B cell (primary cell): ENCODE data around the gene PGBD2. TPM values are rescaled to one million over a fixed set of nuclear protein-coding genes. Genes with fewer than 3 reads are reported as not detected.
"Not testable (repeated sequence)": the region's sequence is repeated elsewhere in the genome, so short reads cannot be mapped to it uniquely, and the experiment has no call there.

ENCODE experiments used
- ATAC-seq: fragments of 200-7000 bp; cut with Tn5 transposase; one replicate; pipeline ENCODE4 v1.10.0; 2021; ENCODE audit warnings: low read depth, mild to moderate bottlenecking, moderate number of reproducible peaks, moderate library complexity
- CTCF ChIA-PET: fragments of 350-600 bp; sonication (Branson Sonifier 250); formaldehyde crosslinking; loops from one replicate; lab custom pipeline; 2021; ENCODE audit warnings: antibody characterized with exemption, inconsistent platforms; lab: Charles Lee
- POLR2A ChIA-PET: fragments of 350-600 bp; sonication (Branson Sonifier 250); formaldehyde crosslinking; loops from one replicate; lab custom pipeline; 2021; ENCODE audit warnings: antibody characterized with exemption; lab: Charles Lee
- DNase-seq: peaks from one replicate; pipeline ENCODE4 v3.0.0; 2013
- H2AFZ ChIP-seq: 2 replicates; pipeline ENCODE4 v1.6.1; 2012; ENCODE audit warnings: mild to moderate bottlenecking, low read depth, low read length; ENCODE audit not compliant: insufficient read depth, poor library complexity, severe bottlenecking
- H3K27ac ChIP-seq, 2 donors: 1 replicate in 1 of 2; 2 replicates in 1 of 2; pipeline ENCODE4 v1.5.1; 2012 to 2013; ENCODE audit warnings: low read length in 2 of 2, mild to moderate bottlenecking in 2 of 2, moderate library complexity in 1 of 2
- H3K27me3 ChIP-seq, 4 experiments: fragments of 200-600 bp in 1 of 4; sonication (generic) in 1 of 4; replicated peaks in 1 of 4; 1 replicate in 2 of 4; 2 replicates in 2 of 4; pipeline versions ENCODE4 v1.6.1 to v1.7.0; 2013 to 2016; ENCODE audit warnings: low read length in 3 of 4, mild to moderate bottlenecking in 2 of 4, mixed read lengths in 1 of 4, moderate library complexity in 1 of 4; ENCODE audit not compliant: insufficient read depth in 4 of 4, control insufficient read depth in 3 of 4; ENCODE audit errors: control extremely low read depth in 1 of 4
- H3K36me3 ChIP-seq, 2 experiments: replicated peaks in 1 of 2; 1 replicate in 1 of 2; 2 replicates in 1 of 2; pipeline versions ENCODE4 v1.6.1 to v1.7.1; 2013; ENCODE audit warnings: low read length in 1 of 2; ENCODE audit not compliant: insufficient read depth in 2 of 2, control insufficient read depth in 1 of 2; ENCODE audit errors: control extremely low read depth in 1 of 2, extremely low read depth in 1 of 2
- H3K4me1 ChIP-seq, 2 donors: fragments of 200-600 bp in 1 of 2; sonication (generic) in 1 of 2; 1 replicate in 1 of 2; 2 replicates in 1 of 2; pipeline versions ENCODE4 v1.5.1 to v1.6.1; 2013 to 2017; ENCODE audit warnings: low read length in 2 of 2; ENCODE audit not compliant: control insufficient read depth in 2 of 2, insufficient read depth in 2 of 2
- H3K4me2 ChIP-seq: replicated peaks from 2 replicates; pipeline ENCODE3; 2012; ENCODE audit warnings: mild to moderate bottlenecking, low read depth, low read length; ENCODE audit not compliant: poor library complexity, severe bottlenecking
- H3K4me3 ChIP-seq, 5 experiments: fragments of 200-600 bp in 1 of 5; sonication (generic) in 1 of 5; 1 replicate in 3 of 5; 2 replicates in 2 of 5; pipeline versions ENCODE4 v1.5.1 to v1.7.0; 2011 to 2016; ENCODE audit warnings: low read length in 4 of 5, mild to moderate bottlenecking in 4 of 5, low read depth in 2 of 5, control low read depth in 1 of 5, moderate library complexity in 1 of 5; ENCODE audit not compliant: insufficient read depth in 1 of 5; ENCODE audit errors: control extremely low read depth in 1 of 5, extremely low read depth in 1 of 5
- H3K79me2 ChIP-seq: fragments of 200-600 bp; sonication (generic); one replicate; pipeline ENCODE4 v1.6.0; 2016; ENCODE audit warnings: low read length; ENCODE audit not compliant: control insufficient read depth, insufficient read depth
- H3K9ac ChIP-seq: fragments of 200-600 bp; sonication (generic); 2 replicates; pipeline ENCODE4 v1.6.1; 2017; ENCODE audit warnings: mild to moderate bottlenecking, low read length, moderate library complexity
- H3K9me3 ChIP-seq, 3 donors: one replicate each; pipeline versions ENCODE4 v1.6.1 to v1.7.1; 2013; ENCODE audit warnings: low read length in 2 of 3; ENCODE audit not compliant: control insufficient read depth in 2 of 3, insufficient read depth in 1 of 3; ENCODE audit errors: control extremely low read depth in 1 of 3
- H4K20me1 ChIP-seq: 2 replicates; pipeline ENCODE4 v1.6.0; 2012; ENCODE audit warnings: mild to moderate bottlenecking, low read length; ENCODE audit not compliant: insufficient read depth, control insufficient read depth, poor library complexity, severe bottlenecking
- H3K27ac Mint-ChIP-seq: one replicate; pipeline ENCODE4 v1.8.0; 2021; ENCODE audit warnings: mixed read lengths
- H3K27me3 Mint-ChIP-seq: one replicate; pipeline ENCODE4 v1.8.0; 2021; ENCODE audit warnings: mixed read lengths
- H3K4me1 Mint-ChIP-seq: one replicate; pipeline ENCODE4 v1.8.0; 2021; ENCODE audit warnings: mixed read lengths
- H3K4me3 Mint-ChIP-seq: one replicate; pipeline ENCODE4 v1.8.0; 2021; ENCODE audit warnings: mixed read lengths
- H3K9me3 Mint-ChIP-seq: one replicate; pipeline ENCODE4 v1.8.0; 2022; ENCODE audit warnings: mixed read lengths; ENCODE audit not compliant: insufficient read depth
- EZH2 ChIP-seq: IDR thresholded peaks from 2 replicates; pipeline ENCODE4 v1.6.1; 2012; ENCODE audit warnings: borderline replicate concordance, low read depth, mild to moderate bottlenecking, moderate library complexity, low read length; ENCODE audit not compliant: insufficient read depth, poor library complexity, severe bottlenecking
- WGBS: methylation state at CpG from one replicate; pipeline ENCODE4 v1.1.5; 2013; ENCODE audit warnings: missing lambda C conversion rate; ENCODE audit not compliant: insufficient coverage; 5-methylcytosine and 5-hydroxymethylcytosine counted together
- intact Hi-C: fragments of 100-400 bp; cut with micrococcal nuclease; formaldehyde crosslinking; loops from one replicate; pipeline ENCODE4 v1.10.0; 2022
- polyA plus RNA-seq: library from polyadenylated mRNA; depleted of rRNA; stranded (reverse); fragments of >200 nt; gene quantifications from 2 replicates; pipeline ENCODE4 v1.2.3, GENCODE V29; 2012
- total RNA-seq, 2 donors: library from RNA; stranded (reverse); fragments of 120-200 nt in 1 of 2; gene quantifications; 1 replicate in 1 of 2; 2 replicates in 1 of 2; pipeline versions ENCODE4 v1.2.3 to v1.2.4, GENCODE V29; 2013 to 2022
- TF ChIP-seq, protein P1 (sequence below): fragments of 200-600 bp; IDR thresholded peaks from one replicate; pipeline ENCODE4 v1.8.0; 2022; ENCODE audit warnings: antibody characterized with exemption, mild to moderate bottlenecking

PGBD2 gene
- total and polyA plus RNA-seq, 2 donors (not counting 1 experiment from before 2014, with no cell fraction given), result 13.3 to 27.7 TPM

DNA sequence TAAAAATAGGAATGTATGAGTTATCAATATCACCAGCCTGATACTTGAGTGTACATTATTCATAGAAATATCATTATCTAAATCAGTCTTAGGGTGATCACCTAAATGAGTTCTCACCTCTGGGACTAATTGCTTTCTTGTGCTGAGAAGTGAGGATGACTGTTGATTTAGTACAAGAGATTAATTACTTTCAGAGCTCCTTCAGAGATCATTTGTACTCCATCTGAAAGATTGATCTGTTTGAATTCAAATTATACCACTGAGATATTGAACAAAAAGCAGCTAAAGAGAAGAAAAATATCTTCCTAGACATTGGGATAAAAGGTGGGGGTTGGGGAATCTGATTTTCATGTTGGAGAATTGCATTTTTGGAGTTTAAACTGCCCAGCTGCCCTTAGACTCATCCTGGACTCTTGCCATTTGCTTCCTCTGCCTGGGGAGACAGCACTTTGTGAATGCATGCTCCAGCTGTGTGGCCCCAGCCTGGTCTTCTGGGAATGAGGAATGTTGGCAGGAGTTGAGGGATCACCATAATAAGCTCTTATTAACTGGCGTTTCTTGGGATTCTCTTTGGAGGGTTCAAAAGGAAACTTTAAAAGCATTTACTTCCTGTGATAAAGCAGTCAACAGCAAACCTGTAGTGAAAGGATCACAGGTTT, 19.7 kb upstream of the PGBD2 start:
- H3K36me3 ChIP-seq, result no peaks in the 10 kb centered on the region
- peak overlapping the region; percentile 25 for H2AFZ ChIP-seq
- DNase-seq (no peak), ATAC-seq (no peak)
- intact Hi-C loops, result no loop called here
- CTCF ChIA-PET, result interaction anchor here (0.7 to 1.0 kb wide), 3 partner anchors 12 to 22 kb away, joined by 3 read pairs; no protein-coding TSS in a partner anchor
- H3K9me3 ChIP-seq, result no peaks in the 10 kb centered on the region
- H3K4me2 ChIP-seq, result peak overlapping the region; percentile 2
- no peak overlapping the region for H3K27ac ChIP-seq
- H3K4me1 Mint-ChIP-seq, result peaks cover 22% of the 10 kb centered on the region
- 67% methylated on average over 1 of the region's 1 CpG for WGBS
- no peak overlapping the region for H3K4me3 ChIP-seq
- H3K9ac ChIP-seq, result no peak overlapping the region
- TF ChIP-seq, protein P1, sequence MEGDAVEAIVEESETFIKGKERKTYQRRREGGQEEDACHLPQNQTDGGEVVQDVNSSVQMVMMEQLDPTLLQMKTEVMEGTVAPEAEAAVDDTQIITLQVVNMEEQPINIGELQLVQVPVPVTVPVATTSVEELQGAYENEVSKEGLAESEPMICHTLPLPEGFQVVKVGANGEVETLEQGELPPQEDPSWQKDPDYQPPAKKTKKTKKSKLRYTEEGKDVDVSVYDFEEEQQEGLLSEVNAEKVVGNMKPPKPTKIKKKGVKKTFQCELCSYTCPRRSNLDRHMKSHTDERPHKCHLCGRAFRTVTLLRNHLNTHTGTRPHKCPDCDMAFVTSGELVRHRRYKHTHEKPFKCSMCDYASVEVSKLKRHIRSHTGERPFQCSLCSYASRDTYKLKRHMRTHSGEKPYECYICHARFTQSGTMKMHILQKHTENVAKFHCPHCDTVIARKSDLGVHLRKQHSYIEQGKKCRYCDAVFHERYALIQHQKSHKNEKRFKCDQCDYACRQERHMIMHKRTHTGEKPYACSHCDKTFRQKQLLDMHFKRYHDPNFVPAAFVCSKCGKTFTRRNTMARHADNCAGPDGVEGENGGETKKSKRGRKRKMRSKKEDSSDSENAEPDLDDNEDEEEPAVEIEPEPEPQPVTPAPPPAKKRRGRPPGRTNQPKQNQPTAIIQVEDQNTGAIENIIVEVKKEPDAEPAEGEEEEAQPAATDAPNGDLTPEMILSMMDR, result no peak
- no peak for TF ChIP-seq EZH2
- peaks cover 11 to 15% of the 10 kb centered on the region in 2 donors for H3K4me1 ChIP-seq
- H3K4me3 Mint-ChIP-seq, result no peak overlapping the region
- POLR2A ChIA-PET, result no interaction called here
- no peaks in the 10 kb centered on the region for H3K9me3 Mint-ChIP-seq
- no peaks in the 10 kb centered on the region for H3K79me2 ChIP-seq
- H3K27me3 ChIP-seq, result no peaks in the 10 kb centered on the region
- peaks cover 10% of the 10 kb centered on the region for H3K27me3 Mint-ChIP-seq
- H3K27ac Mint-ChIP-seq, result no peak overlapping the region
- no peaks in the 10 kb centered on the region for H4K20me1 ChIP-seq

DNA sequence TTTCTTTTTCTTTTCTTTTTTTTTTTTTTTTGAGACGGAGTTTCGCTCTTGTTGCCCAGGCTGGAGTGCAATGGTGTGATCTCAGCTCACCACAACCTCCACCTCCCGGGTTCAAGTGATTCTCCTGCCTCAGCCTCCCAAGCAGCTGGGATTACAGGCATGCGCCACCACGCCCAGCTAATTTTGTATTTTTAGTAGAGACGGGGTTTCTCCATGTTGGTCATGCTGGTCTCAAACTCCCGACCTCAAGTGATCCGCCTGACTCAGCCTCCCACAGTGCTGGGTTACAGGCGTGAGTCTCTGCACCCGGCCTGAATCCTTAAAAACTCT, 16.2 kb upstream of the PGBD2 start:
- H3K9me3 ChIP-seq, ATAC-seq, H3K27me3 ChIP-seq, DNase-seq, H3K27ac Mint-ChIP-seq, H3K4me2 ChIP-seq, H3K36me3 ChIP-seq, H4K20me1 ChIP-seq, H3K9ac ChIP-seq, CTCF ChIA-PET, H3K4me3 ChIP-seq, H3K79me2 ChIP-seq, H3K9me3 Mint-ChIP-seq, intact Hi-C loops, H3K27ac ChIP-seq, H2AFZ ChIP-seq, H3K4me3 Mint-ChIP-seq, POLR2A ChIA-PET: not testable (repeated sequence)
- peaks cover 11 to 14% of the 10 kb centered on the region in 2 donors for H3K4me1 ChIP-seq
- Mint-ChIP-seq H3K27me3 (peaks cover 17% of the 10 kb centered on the region), H3K4me1 (peaks cover 17% of the 10 kb centered on the region)
- WGBS, result 94% methylated on average over 4 of the region's 10 CpGs
